GM18867 (cell line): ENCODE data around the gene RSAD2.
A peak's percentile ranks its signal among the peaks of the same experiment; 100 is the strongest.

Experiments used
- ATAC-seq: cut with Tn5 transposase; IDR thresholded peaks from one replicate; pipeline ENCODE4 v1.9.1; 2021; ENCODE audit warnings: mild to moderate bottlenecking, moderate library complexity; ENCODE audit not compliant: unreplicated experiment

The RSAD2 gene

GRCh38 chr2:6942848-6943247 lies 65.3 kb downstream of the RSAD2 start:
- no peak for ATAC-seq

GRCh38 chr2:6943523-6943922 lies 65.9 kb downstream of the RSAD2 start:
- ATAC-seq, result no peak

GRCh38 chr2:6943971-6944370 lies 66.4 kb downstream of the RSAD2 start:
- no peak for ATAC-seq

GRCh38 chr2:6944555-6944954 lies 67.0 kb downstream of the RSAD2 start:
- ATAC-seq, result no peak

- ATAC-seq, result peak; percentile 96
These were observed 67.7 kb downstream of the RSAD2 start for GRCh38 chr2:6945087-6945813.

- no peak for ATAC-seq
These were observed 68.2 kb downstream of the RSAD2 start for GRCh38 chr2:6945821-6946220.

- no peak for ATAC-seq
These were observed 69.1 kb downstream of the RSAD2 start for GRCh38 chr2:6946722-6947121.
